Stimulated activated CD8-positive, alpha-beta memory T cell treated with anti-CD3 and anti-CD28 coated beads, Interleukin-12 subunit alpha, Interleukin-12 subunit beta, amount 100 ng/mL, for 1 hour (primary cell): Measurements from ENCODE around the gene RB1.

Experiments used
- DNase-seq: peaks from one replicate; pipeline ENCODE4 v3.0.0-alpha.2; 2020; ENCODE audit warnings: low read depth

RB1 gene

GRCh38 chr13:48496271-48497161, 193.0 kb downstream of the RB1 start:
- DNase-seq: no peak

- no peak for DNase-seq
Observed at GRCh38 chr13:48497669-48498068, 194.1 kb downstream of the RB1 start.

DNA sequence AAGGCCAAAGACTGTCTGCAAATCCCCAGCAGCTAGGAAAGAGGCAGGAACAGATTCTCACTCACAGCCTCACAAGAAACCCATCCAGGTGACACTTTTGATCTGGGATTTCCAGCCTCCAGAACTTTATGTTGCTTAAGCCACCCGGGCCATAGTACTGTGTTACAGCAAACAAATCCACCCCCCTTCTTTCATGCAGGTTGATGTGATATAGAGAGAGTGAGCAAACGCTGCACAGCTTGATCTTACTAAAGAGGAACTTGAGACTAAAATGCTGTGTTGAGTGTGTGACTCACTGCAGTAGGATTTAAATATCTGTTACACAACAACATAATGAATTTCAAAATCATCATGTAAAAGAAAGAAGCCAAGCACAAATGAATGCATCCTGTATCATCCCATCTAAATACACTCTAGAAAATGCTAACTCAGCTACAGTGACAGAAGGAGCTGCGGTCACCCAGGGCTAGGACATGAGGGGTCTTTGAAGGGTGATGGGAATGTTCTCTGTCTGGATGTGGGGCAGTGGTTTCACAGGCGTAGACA, 197.2 kb downstream of the RB1 start:
- no peak for DNase-seq

DNA sequence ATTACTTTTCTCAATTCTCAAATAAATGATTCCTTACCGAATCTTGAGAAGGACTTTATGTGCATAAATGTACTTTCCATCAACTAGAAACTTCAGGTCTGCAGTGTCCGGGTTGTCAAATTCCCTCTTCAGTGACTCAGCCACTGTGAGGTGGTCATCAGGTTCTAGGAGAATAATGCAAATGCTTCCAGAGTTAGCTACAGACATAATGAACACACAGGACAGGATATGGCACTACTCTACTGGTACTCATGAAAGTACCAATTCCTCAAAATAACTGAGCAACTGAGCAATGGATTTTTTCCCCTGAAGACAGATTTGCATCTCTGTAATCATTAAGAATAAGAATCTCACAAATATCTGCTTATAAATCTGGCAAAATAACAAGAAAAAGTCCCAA, 198.2 kb downstream of the RB1 start:
- DNase-seq: no peak

DNA sequence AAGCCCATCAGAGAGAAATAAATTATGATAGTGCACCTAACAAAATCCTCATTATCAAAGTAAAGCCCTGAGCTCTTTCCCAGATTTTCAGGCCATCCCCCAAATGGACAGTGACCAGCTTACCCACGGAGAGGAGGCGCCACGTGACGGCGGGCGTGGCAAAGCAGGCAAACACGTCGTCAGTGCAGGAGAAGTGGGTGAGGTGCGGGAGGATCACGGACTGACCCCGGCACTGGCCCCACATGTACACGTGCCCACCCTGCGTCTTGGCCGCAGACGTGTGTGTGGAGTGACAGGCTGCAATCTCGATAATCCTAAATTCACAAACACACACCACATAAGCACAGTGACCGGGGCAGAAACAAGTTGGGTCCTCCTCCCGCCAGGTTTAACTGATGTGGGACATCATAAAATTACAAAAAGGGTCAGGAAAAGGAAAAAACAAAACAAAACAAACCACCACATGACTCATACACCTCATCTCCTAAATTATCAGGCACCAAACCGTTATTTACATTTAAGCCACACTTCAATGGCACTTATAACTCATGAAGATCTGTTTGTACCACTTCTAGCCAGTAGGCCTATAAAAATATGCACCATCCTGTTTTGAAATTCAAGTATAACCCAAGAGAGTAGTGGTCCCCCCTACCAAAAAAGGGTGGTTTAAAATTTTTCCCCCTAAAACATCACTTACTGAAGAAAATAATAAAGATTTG, 199.2 kb downstream of the RB1 start:
- DNase-seq: no peak

- no peak for DNase-seq
Observed at GRCh38 chr13:48504606-48505005, 201.1 kb downstream of the RB1 start.

GRCh38 chr13:48505012-48505411, 201.5 kb downstream of the RB1 start:
- no peak for DNase-seq

GRCh38 chr13:48505597-48506091, 202.1 kb downstream of the RB1 start:
- no peak for DNase-seq

DNA sequence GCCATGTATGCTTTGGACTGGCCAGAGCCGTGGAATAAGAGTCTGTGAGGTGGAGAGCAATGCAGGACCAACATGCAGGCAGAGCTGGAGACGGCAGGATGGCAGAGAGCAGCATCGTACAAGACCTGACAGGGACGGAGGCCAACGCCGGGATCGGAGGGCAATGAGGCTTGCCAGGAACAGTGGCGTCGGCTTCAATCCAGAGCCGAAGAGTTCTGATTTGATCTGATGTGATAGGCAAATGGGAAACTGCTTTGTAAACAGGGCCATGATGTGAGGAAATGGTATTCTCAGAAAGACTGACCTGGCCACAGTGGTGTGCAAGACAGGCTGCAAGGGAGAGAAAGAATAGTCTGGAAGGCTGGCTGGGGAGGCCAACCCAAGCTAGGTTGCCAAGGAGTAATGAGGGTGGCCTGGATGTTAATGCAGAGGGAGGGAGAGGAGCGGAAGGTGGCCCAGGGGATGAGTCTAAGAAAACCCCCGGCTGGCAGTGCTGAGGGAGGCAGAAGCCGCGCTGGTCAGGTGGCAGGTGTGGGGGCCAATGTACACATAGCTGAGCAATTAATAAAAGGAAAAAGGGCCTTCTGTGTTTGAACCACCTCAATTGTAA, 202.6 kb downstream of the RB1 start:
- DNase-seq: no peak

DNA sequence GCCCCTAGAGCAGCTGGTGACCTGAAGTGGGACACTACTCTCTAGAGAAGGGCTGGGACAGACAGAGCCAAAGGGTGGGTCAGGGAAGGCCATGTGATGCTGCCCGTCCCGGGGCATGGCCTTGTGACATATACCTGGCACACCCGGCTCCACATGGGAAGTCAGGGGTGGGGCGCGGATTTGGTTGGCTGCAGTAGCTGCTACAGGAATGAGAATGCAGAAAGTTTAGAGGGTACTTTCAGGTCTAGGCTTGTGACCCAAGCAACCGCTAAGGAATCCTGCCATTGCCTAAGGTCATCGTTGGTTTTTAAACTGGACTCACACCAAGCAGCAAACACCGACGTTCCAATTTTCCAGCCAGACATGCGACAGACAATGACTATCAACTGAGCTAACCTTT, 203.5 kb downstream of the RB1 start:
- DNase-seq: no peak

- DNase-seq: no peak
Observed at GRCh38 chr13:48508011-48508410, 204.5 kb downstream of the RB1 start.

DNA sequence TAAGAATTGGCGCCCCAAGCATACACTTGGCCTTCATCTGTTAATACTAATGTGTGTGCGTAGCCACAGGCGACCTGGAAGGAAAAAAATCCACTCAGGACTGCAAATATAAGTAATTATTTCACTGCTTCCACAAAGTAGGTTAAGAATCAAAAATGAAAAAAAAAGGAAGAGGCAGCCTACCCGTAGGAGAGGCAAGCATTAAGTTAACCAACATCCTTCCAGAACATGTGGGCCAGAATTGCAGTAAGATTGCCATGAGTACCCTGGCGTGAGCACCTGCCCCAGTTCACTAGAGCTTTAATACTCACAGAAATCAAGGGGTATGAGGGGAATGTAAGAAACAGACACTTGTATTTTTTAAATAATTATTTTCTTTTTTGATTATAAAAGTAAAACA, 207.1 kb downstream of the RB1 start:
- DNase-seq: no peak

DNA sequence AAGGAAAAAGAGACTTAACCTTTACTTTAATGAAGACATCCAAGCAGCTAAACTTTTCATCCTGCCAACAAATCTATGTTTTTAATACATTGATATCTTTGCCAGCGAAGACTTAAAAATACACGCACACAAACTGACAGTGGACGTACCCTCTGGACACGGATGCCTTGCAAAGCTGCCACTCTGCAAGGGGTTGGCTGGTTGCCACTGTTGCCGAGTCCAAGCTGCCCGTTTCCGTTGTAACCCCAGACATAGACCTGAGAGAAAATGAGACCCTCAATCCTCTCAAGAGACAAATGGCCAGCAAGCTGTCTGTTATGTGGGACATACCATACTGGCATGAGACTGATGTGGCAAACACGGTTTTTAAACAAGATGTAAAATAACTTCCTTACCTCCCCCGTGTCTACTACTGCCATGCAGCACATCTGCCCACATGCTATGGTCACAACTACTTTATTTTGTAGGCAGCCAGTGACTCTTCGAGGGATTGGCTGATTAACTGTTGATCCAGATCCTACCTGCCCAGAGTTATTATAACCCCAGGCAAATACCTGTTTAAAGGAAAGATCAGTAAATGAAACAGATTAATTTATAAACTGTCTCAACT, 208.2 kb downstream of the RB1 start:
- DNase-seq: no peak

DNA sequence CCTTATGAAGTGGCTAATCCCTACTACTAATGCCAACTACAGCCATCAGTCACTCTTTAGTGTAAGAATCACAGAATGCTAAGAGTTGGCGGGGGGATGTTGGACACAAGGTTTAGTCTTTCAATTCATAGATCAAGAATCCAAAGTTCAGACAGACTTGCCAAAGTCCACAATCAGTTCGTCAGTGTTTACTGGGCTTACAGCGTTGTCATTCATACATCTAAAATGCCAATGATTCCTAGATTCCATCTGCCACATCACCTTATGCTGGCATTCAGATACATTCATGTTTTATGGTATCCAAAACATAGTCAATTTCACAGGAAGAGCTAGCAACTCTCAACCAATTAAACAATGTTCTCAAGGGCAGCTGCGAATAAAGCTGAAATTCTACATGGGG, 211.2 kb downstream of the RB1 start:
- DNase-seq: no peak

DNA sequence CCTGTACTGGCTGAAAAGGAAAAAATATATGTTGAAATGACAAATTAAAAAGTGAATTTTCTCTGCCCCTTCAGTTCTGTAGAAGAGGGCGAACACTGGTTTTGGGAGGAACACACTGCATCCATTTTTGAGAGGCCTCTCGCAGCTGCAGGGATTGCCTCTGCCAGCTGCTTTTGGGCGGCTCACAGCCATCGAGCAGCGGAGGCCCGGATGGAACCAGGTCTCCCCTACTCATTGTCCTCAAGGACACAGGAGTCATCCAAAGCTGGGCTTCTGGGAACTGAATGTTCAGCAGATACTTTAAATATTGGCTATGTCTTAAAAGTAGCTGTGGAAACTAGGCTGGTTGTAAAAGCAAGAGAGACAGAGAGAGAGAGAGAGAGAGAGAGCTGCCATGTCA, 212.2 kb downstream of the RB1 start:
- no peak for DNase-seq

DNA sequence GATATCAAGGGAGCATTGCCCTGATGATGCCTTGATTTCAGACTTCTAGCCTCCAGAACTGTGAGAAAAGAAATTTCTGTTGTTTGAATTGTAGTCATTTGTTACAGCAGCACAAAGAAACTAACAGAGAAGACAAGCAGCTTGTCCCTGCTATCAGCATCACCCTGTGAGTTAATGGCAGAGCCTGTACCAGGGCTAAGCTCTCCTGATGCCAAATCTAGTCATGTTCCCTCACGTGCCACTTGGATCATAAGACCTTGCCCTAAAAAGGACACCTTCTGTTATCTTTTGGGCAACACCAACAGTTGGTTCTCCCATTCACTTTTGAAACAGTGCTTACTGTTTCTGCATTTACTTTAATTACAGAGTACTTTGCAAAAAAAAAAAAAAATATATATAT, 214.5 kb downstream of the RB1 start:
- DNase-seq: no peak

DNA sequence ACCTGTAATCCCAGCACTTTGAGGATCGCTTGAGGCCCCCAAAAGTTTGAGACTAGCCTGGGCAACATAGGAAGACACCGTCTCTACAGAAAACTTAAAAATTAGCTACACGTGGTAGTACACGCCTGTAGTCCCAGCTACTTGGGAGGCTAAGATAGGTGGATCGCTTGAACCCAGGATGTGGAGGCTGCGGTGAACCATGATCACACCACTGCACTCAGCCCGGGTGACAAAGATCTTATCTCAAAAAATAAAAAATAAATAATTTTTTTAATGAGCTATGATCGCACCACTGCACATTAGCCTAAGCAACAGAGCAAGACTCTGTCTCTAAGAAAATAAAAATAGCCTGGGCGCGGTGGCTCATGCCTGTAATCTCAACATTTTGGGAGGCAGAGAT, 222.7 kb downstream of the RB1 start:
- no peak for DNase-seq

DNA sequence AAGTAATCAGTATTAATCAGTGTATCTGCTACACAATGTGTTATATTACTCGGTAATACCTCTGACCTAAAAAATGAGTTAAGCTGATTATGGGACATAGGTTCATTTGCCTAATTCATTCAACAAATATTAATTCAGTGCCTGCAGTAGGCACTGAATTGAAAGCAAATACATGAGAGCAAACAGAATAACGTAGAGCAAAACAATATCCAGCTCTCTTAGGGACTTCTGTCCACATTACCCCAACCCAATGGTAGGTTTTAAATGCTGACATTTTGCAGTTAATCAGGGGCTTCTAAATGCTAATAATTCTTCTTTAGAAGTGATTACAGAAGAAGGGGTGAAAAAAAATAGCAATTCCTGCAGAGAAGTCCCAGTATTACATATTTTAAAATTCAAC, 224.4 kb downstream of the RB1 start:
- DNase-seq: no peak

GRCh38 chr13:48528720-48529119, 225.2 kb downstream of the RB1 start:
- DNase-seq: no peak

DNA sequence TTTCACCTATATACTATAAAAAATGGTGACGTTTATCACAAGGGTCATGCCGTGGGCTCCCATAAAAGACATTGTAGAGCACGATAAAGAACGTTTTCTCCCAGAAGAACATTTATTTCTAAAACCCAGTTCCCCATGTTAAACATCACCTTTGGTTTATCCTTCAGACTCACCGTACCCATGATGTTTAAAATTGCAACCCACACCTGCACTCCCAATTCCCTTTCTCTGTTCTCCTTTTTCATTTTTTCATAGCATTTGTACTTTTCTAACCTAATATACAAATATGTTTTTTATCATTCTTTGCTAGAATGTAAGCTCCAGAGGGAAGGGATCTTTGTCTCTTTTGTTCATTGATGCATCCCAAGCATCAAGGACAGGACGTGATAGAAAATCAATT, 227.3 kb downstream of the RB1 start:
- no peak for DNase-seq
